GM23338 (cell line): Measurements from ENCODE around the gene AMOTL1. TPM values are rescaled to one million over a fixed set of nuclear protein-coding genes. Genes with fewer than 3 reads are reported as not detected.

Experiments
- ATAC-seq: fragments of 200-7000 bp; cut with Tn5 transposase; 3 replicates; pipeline ENCODE4 v1.9.1; 2020
- DNase-seq: peaks from one replicate; pipeline ENCODE4 v3.0.0-alpha.2; 2015; ENCODE audit warnings: low spot score
- H2AFZ ChIP-seq: fragments of 200-600 bp; sonication (generic); 2 replicates; pipeline ENCODE4 v1.8.0; 2016; ENCODE audit warnings: antibody characterized with exemption, mild to moderate bottlenecking, moderate library complexity
- H3F3A ChIP-seq: fragments of 200-600 bp; sonication (generic); replicated peaks from 2 replicates; pipeline ENCODE4 v1.8.0; 2017; ENCODE audit warnings: antibody characterized with exemption, mixed run types, low read depth
- H3K27ac ChIP-seq: fragments of 200-600 bp; sonication (generic); 2 replicates; pipeline ENCODE4 v1.6.1; 2016; ENCODE audit warnings: low read depth
- H3K27me3 ChIP-seq: fragments of 200-600 bp; sonication (generic); 2 replicates; pipeline ENCODE4 v1.8.0; 2016; ENCODE audit warnings: mild to moderate bottlenecking, mixed run types, moderate library complexity; ENCODE audit not compliant: insufficient read depth
- H3K36me3 ChIP-seq: fragments of 200-600 bp; sonication (generic); 2 replicates; pipeline ENCODE4 v1.8.0; 2016; ENCODE audit warnings: mild to moderate bottlenecking; ENCODE audit not compliant: insufficient read depth
- H3K4me1 ChIP-seq: fragments of 200-600 bp; sonication (generic); 2 replicates; pipeline ENCODE4 v1.8.0; 2016; ENCODE audit warnings: mild to moderate bottlenecking, moderate library complexity; ENCODE audit not compliant: insufficient read depth
- H3K4me2 ChIP-seq: fragments of 200-600 bp; sonication (generic); 2 replicates; pipeline ENCODE4 v1.7.1; 2017; ENCODE audit warnings: mixed run types
- H3K4me3 ChIP-seq: fragments of 200-600 bp; sonication (generic); 2 replicates; pipeline ENCODE4 v1.6.1; 2016; ENCODE audit warnings: mixed run types
- H3K79me2 ChIP-seq: fragments of 200-600 bp; sonication (generic); replicated peaks from 2 replicates; pipeline ENCODE4 v1.8.0; 2017; ENCODE audit warnings: mild to moderate bottlenecking; ENCODE audit not compliant: insufficient read depth
- H3K9me2 ChIP-seq: fragments of 200-600 bp; sonication (generic); 2 replicates; pipeline ENCODE4 v1.8.0; 2017; ENCODE audit not compliant: insufficient read depth
- H4K20me1 ChIP-seq: fragments of 200-600 bp; sonication (generic); replicated peaks from 2 replicates; pipeline ENCODE4 v1.8.0; 2017; ENCODE audit warnings: mild to moderate bottlenecking; ENCODE audit not compliant: insufficient read depth
- H3K27ac Mint-ChIP-seq: 2 replicates; pipeline ENCODE4 v1.8.0; 2020; ENCODE audit warnings: inconsistent platforms, mild to moderate bottlenecking, moderate library complexity, mixed read lengths
- H3K27me3 Mint-ChIP-seq: 3 replicates; pipeline ENCODE4 v1.8.0; 2022; ENCODE audit warnings: low read depth, mild to moderate bottlenecking, moderate library complexity, mixed read lengths, inconsistent platforms; ENCODE audit not compliant: insufficient read depth, poor library complexity
- H3K36me3 Mint-ChIP-seq: 3 replicates; pipeline ENCODE4 v1.8.0; 2021; ENCODE audit warnings: low read depth, mild to moderate bottlenecking, inconsistent platforms, moderate library complexity, mixed read lengths
- H3K4me1 Mint-ChIP-seq: 3 replicates; pipeline ENCODE4 v1.8.0; 2020; ENCODE audit warnings: mild to moderate bottlenecking, inconsistent platforms, mixed read lengths
- H3K4me3 Mint-ChIP-seq: 3 replicates; pipeline ENCODE4 v1.8.0; 2021; ENCODE audit warnings: moderate library complexity, mild to moderate bottlenecking, inconsistent platforms, mixed read lengths
- H3K9me3 Mint-ChIP-seq: 3 replicates; pipeline ENCODE4 v1.8.0; 2020; ENCODE audit warnings: moderate library complexity, mild to moderate bottlenecking, inconsistent platforms, mixed read lengths
- CREB1 ChIP-seq: fragments of 250-450 bp; sonication (Bioruptor Pico); IDR thresholded peaks from 2 replicates; pipeline ENCODE4 v1.5.0; 2020; ENCODE audit warnings: low read depth, mild to moderate bottlenecking, moderate library complexity
- CTCF ChIP-seq, 2 experiments: fragments of 200-600 bp in 1 of 2; sonication (generic) in 1 of 2; conservative IDR thresholded peaks; 2 replicates each; pipeline versions ENCODE4 v1.5.1 to v1.6.1; 2016 to 2017; ENCODE audit warnings: antibody characterized with exemption in 2 of 2, low read depth in 2 of 2, mild to moderate bottlenecking in 2 of 2, moderate library complexity in 1 of 2
- ETS1 ChIP-seq: IDR thresholded peaks from 2 replicates; pipeline ENCODE4 v1.6.1; 2016; ENCODE audit warnings: antibody characterized with exemption
- EZH2 ChIP-seq: fragments of 200-600 bp; sonication (generic); IDR thresholded peaks from one replicate; pipeline ENCODE4 v1.8.0; 2017; ENCODE audit warnings: antibody characterized with exemption, mild to moderate bottlenecking, low read depth; ENCODE audit not compliant: unreplicated experiment
- EZH2phosphoT487 ChIP-seq: fragments of 200-600 bp; sonication (generic); IDR thresholded peaks from one replicate; pipeline ENCODE4 v1.8.1; 2018; ENCODE audit warnings: antibody characterized with exemption; ENCODE audit not compliant: unreplicated experiment
- JUNB ChIP-seq: IDR thresholded peaks from one replicate; pipeline ENCODE4 v1.6.1; 2016; ENCODE audit warnings: antibody characterized with exemption; ENCODE audit not compliant: unreplicated experiment
- NANOG ChIP-seq: IDR thresholded peaks from 2 replicates; pipeline ENCODE4 v1.6.1; 2016; ENCODE audit warnings: antibody characterized with exemption, borderline replicate concordance
- POLR2AphosphoS5 ChIP-seq: IDR thresholded peaks from 2 replicates; pipeline ENCODE4 v1.6.1; 2016; ENCODE audit warnings: antibody characterized with exemption, low read depth
- REST ChIP-seq: IDR thresholded peaks from one replicate; pipeline ENCODE4 v1.6.1; 2018; ENCODE audit warnings: antibody characterized with exemption; ENCODE audit not compliant: unreplicated experiment
- STAT1 ChIP-seq: IDR thresholded peaks from one replicate; pipeline ENCODE4 v1.6.1; 2016; ENCODE audit warnings: antibody characterized with exemption; ENCODE audit not compliant: unreplicated experiment
- ZNF114 ChIP-seq: fragments of 250-450 bp; sonication (Bioruptor Pico); IDR thresholded peaks from 2 replicates; pipeline ENCODE4 v1.5.0; 2020; ENCODE audit warnings: mild to moderate bottlenecking, moderate library complexity
- ZNF331 ChIP-seq: fragments of 250-450 bp; sonication (Bioruptor Pico); IDR thresholded peaks from 2 replicates; pipeline ENCODE4 v1.5.0; 2020; ENCODE audit warnings: low read depth, mild to moderate bottlenecking, moderate library complexity
- ZNF462 ChIP-seq: fragments of 250-450 bp; sonication (Bioruptor Pico); IDR thresholded peaks from 2 replicates; pipeline ENCODE4 v1.5.0; 2020; ENCODE audit warnings: mild to moderate bottlenecking, moderate library complexity
- polyA plus RNA-seq: library from polyadenylated mRNA; unstranded; fragments of >200 nt; fragmentation: Nextera tagmentation; extraction: Ambion mirVana; gene quantifications from 2 replicates; pipeline ENCODE4 v1.2.1, GENCODE V29; 2016
- total RNA-seq: library from RNA; depleted of rRNA; stranded (reverse); fragments of >200 nt; shearing (Covaris generic); gene quantifications from 2 replicates; pipeline ENCODE4 v1.2.3, GENCODE V29; 2014

The AMOTL1 gene
- total and polyA plus RNA-seq, 2 experiments from 2014 or later: 4.3 to 18.7 TPM

GRCh38 chr11:94746721-94747120 lies 21.4 kb upstream of the AMOTL1 start:
- Histone ChIP-seq H3K27me3 (peaks cover 13% of the 10 kb centered on the region), H3K36me3 (no peaks in the 10 kb centered on the region), H3K4me1 (peaks cover 3% of the 10 kb centered on the region; the same call in 1 of the 2 replicates), H3K4me2 (no peak overlapping the region), H3K27ac (no peak overlapping the region), H3F3A (no peaks in the 10 kb centered on the region), H3K79me2 (no peaks in the 10 kb centered on the region), H3K4me3 (no peak overlapping the region), H2AFZ (no peak overlapping the region), H3K9me2 (0 out of 2 replicates have a peak, but pooled peaks cover 5% of the 10 kb centered on the region), H4K20me1 (no peaks in the 10 kb centered on the region)
- ATAC-seq (no peak), DNase-seq (no peak)
- no peak overlapping the region for H3K27ac Mint-ChIP-seq
- TF ChIP-seq CREB1: no peak
- TF ChIP-seq REST: no peak
- no peak for TF ChIP-seq JUNB
- no peak for TF ChIP-seq ZNF462 (CRISPR knock-in tag)
- no peak for TF ChIP-seq EZH2
- no peak for TF ChIP-seq ZNF114 (CRISPR knock-in tag)
- TF ChIP-seq STAT1: no peak
- no peak for TF ChIP-seq ZNF331 (CRISPR knock-in tag)
- TF ChIP-seq CTCF (conservative IDR thresholded peaks at IDR 0.05; ENCODE audit: low read depth in 2 of 2): no peak
- no peak for TF ChIP-seq ETS1
- TF ChIP-seq EZH2phosphoT487: no peak
- no peak for TF ChIP-seq POLR2AphosphoS5
- no peak for TF ChIP-seq NANOG
- no peak overlapping the region for H3K4me3 Mint-ChIP-seq
- peaks cover 30% of the 10 kb centered on the region for H3K4me1 Mint-ChIP-seq
- no peaks in the 10 kb centered on the region for H3K9me3 Mint-ChIP-seq
- no peaks in the 10 kb centered on the region for H3K36me3 Mint-ChIP-seq
- peaks cover 4% of the 10 kb centered on the region for H3K27me3 Mint-ChIP-seq
